ENCODE measurements around the gene GPATCH1.
"Not testable (repeated sequence)": the region's sequence is repeated elsewhere in the genome, so short reads cannot be mapped to it uniquely, and the experiment has no call there.

The GPATCH1 gene

DNA sequence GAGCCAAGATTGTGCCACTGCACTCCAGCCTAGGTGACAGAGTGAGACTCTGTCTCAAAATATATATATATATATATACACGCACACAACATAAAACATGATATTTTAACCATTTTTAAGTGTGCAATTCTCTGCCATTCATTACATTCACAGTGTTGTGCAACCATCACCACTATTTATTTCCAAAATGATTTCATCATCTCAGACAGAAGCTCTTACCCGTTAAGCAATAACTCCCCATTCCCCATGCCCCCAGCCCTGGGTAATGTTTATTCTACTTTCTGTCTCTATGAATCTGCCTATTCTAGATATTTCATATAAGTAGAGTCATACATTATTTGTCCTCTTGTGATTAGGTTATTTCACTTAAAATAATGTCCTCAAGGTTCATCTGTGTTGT lies 71.2 kb downstream of the GPATCH1 start:
- H3K4me3 ChIP-seq (ENCODE audit: low read depth, low read length): no peak overlapping the region
- TF ChIP-seq CTCF (IDR thresholded peaks at IDR 0.05; ENCODE audit: low read depth, low read length): no peak

- H3K4me3 ChIP-seq (ENCODE audit: low read depth, low read length): not testable (repeated sequence)
Observed at GRCh38 chr19:33152625-33153024, 71.6 kb downstream of the GPATCH1 start.

- H3K4me3 ChIP-seq (ENCODE audit: low read depth, low read length): not testable (repeated sequence)
Observed at GRCh38 chr19:33154313-33154712, 73.3 kb downstream of the GPATCH1 start.

GRCh38 chr19:33156334-33156733 lies 75.4 kb downstream of the GPATCH1 start:
- TF ChIP-seq CTCF (IDR thresholded peaks at IDR 0.05; ENCODE audit: low read depth, low read length): no peak
- H3K4me3 ChIP-seq (ENCODE audit: low read depth, low read length): no peak overlapping the region

DNA sequence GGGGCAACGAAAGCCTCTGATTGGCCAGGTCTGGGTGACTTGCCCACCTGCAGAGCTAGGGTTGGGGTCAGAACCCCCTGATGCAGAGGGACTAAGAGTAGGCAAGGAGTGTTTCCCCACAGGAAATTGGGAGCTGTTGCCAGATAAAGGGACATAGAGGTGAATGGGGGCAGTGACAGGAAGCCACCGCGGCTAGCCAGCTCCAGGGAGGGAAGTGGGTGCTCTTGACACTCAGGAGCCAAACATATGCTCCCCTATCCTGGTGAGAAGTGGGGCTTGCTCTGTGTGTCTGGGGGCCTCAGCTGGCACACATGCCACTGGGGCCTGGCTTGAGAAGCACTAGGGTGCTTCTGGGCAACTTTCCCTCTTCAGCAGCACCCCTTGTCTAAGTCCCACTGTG lies 76.9 kb downstream of the GPATCH1 start:
- TF ChIP-seq CTCF (IDR thresholded peaks at IDR 0.05; ENCODE audit: low read depth, low read length): no peak
- no peak overlapping the region for H3K4me3 ChIP-seq (ENCODE audit: low read depth, low read length)

DNA sequence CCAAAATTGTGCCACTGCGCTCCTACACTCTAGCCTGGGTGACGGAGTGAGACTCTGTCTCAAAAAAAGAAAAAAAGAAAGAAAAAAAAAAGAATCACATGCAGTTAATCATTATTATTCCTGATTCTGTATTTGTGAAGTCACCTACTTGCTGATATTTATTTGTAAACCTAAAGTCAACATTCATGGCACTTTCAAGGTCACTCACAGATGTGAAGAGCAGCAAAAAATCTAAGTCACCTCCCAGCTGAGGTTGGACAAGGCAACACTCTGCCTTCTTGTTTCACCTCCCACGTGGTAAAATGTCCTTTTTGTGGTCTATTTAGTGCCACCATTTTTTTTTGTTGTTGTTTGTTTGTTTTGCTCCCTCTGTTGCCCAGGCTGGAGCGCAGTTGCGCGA lies 77.4 kb downstream of the GPATCH1 start:
- no peak for TF ChIP-seq CTCF (IDR thresholded peaks at IDR 0.05; ENCODE audit: low read depth, low read length)
- no peak overlapping the region for H3K4me3 ChIP-seq (ENCODE audit: low read depth, low read length)

- no peak overlapping the region for H3K4me3 ChIP-seq (ENCODE audit: low read depth, low read length)
- TF ChIP-seq CTCF (IDR thresholded peaks at IDR 0.05; ENCODE audit: low read depth, low read length): no peak
Observed at GRCh38 chr19:33159149-33159548, 78.2 kb downstream of the GPATCH1 start.

- H3K4me3 ChIP-seq (ENCODE audit: low read depth, low read length): no peak overlapping the region
- TF ChIP-seq CTCF (IDR thresholded peaks at IDR 0.05; ENCODE audit: low read depth, low read length): no peak
Observed at GRCh38 chr19:33159893-33160292, 78.9 kb downstream of the GPATCH1 start.

GRCh38 chr19:33161201-33161600 lies 80.2 kb downstream of the GPATCH1 start:
- TF ChIP-seq CTCF (IDR thresholded peaks at IDR 0.05; ENCODE audit: low read depth, low read length): no peak
- H3K4me3 ChIP-seq (ENCODE audit: low read depth, low read length): no peak overlapping the region
